Measurements from ENCODE around the gene HIC2. TPM values are rescaled to one million over a fixed set of nuclear protein-coding genes. Genes with fewer than 3 reads are reported as not detected.
"Not testable (repeated sequence)": the region's sequence is repeated elsewhere in the genome, so short reads cannot be mapped to it uniquely, and the experiment has no call there.

Gene HIC2
- total and polyA plus RNA-seq, 8 donors, result 3.4 to 9.1 (median 7.3) TPM

DNA sequence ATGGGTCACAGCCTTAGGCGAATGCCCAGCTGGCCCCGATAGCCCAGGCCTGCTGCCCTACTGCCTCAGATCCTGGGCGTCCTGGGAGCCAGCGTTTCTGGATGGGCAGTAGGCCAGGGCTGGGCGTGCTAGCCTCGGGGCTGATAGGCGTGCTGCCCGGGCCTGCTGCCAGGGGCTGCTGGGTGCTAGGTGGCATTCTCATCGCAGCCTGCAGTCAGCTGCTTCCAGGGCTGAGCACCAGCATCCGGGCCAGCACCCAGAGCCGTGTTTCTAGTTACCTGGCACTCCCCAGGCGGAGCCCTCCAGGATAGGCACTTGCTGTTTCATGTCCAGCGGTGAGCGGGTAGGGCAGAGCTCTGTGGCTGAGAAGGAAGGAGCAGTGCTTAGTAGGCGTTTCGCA, 23.5 kb downstream of the HIC2 start:
- intact Hi-C loops (cut with DNase I); DNase-seq; H3K4me3 ChIP-seq; H3K27ac ChIP-seq; H3K9me3 ChIP-seq; H3K4me1 ChIP-seq; H3K27me3 ChIP-seq: not testable (repeated sequence)
- peak; percentile 63 for ATAC-seq
- peaks cover 0 to 27% of the 10 kb centered on the region in 2 donors for H3K36me3 ChIP-seq

DNA sequence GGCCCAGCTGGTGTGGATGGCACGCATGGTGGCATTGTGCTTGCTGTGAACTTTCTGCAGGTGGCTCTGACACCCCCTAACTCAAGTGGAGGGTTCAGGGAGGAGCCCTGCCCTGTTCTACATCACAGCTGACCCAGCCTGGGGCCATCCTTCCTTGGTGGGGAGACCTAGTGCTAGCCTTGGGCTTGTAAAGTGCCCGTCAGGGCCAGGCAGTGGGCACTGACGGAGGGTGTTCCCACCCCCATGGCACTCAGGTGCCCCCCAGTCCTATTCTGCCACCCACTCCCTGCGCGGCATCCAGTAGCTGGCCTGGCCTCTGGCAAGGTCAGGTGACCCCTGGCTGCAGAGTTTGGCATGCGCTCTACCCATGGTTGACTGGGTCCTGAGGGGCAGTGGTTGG, 24.0 kb downstream of the HIC2 start:
- intact Hi-C loops (cut with DNase I); H3K4me1 ChIP-seq; H3K27ac ChIP-seq; H3K4me3 ChIP-seq; ATAC-seq; H3K27me3 ChIP-seq; H3K9me3 ChIP-seq: not testable (repeated sequence)
- DNase-seq, result peak in 1 of 4 donors; percentile 47
- H3K36me3 ChIP-seq, result peaks cover 0 to 32% of the 10 kb centered on the region in 2 donors

DNA sequence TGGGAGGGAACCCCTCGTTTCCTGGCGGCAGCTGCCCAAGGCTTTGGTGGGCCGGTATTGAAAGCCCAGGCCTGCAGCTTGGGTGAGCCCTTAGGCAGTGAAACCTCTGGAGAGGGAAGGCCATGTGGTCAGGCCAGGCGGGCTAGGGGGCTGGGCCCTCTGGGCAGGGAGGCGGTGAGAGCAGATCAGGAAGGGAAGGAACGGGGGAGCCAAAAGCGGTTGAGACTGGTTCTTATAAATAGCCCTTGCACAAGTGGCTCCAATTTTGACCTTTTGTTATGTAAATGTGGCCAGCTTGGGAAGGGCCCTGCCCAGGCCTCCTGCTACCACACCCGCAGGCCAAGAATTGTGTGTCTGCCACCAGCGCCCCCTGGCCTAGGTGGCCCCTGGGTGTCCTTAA, 25.0 kb downstream of the HIC2 start:
- DNase-seq; H3K9me3 ChIP-seq; H3K4me1 ChIP-seq; H3K27ac ChIP-seq; H3K4me3 ChIP-seq; H3K27me3 ChIP-seq; intact Hi-C loops (cut with DNase I): not testable (repeated sequence)
- peak; percentile 41 for ATAC-seq
- H3K36me3 ChIP-seq, result peaks cover 0 to 41% of the 10 kb centered on the region in 2 donors

DNA sequence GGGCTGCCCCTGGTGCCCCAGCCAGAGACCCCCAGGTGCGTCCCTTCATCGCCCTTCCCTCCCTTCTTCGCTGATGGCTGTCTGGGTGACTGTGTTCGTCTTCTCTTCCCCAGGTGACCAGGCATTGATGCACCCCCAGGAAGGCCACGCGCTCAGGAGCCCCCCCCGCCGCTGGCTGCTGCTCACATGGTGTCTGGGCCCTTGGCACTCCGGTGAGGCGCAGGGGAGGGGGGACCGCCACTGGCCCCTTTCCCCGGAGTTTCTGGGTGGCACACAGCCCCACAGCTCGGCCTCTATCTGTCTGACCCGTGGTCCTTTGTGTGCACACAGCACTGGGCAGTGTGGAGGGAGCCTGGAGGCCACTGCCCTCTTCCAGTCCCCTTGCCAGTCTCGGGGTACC, 25.5 kb downstream of the HIC2 start:
- H3K9me3 ChIP-seq; intact Hi-C loops (cut with DNase I); H3K4me3 ChIP-seq; H3K27me3 ChIP-seq; ATAC-seq; H3K27ac ChIP-seq; H3K4me1 ChIP-seq: not testable (repeated sequence)
- DNase-seq, result peak in 1 of 4 donors; percentile 62
- H3K36me3 ChIP-seq, result peaks cover 0 to 46% of the 10 kb centered on the region in 2 donors

DNA sequence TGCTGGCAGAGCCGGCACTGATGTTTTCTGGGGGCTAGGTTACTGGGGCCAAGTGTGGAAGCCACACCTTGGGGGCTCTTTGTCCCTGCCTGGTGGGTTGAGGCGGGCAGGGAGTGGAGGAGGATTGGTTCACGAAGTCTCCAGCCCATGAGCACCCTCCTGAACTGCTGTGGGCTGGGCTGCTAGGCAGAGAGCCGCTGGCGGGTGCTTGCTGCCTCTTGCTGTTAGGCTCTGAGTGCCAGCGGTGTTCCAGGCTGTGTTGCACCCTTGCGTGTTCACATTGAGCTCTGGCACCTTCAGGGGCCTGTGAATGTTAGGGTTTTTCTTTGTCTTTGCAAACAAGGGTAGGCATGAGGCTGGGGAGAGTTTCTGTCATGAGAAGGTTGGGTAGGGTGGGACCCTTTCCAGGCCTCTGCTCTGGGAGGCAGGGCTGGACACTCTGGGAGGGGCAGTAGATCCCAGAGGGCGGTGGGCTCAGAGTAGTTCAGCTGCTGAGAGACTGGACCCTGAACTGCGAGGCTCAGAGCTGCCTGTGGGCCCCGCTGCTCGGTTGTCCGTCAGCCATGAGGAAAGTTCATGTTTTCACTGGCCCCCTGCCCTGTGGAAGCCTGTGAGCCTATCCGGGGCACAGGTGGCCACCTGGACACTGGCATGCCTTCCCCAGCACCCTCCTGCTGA, 26.0 kb downstream of the HIC2 start:
- H3K27ac ChIP-seq, result no peak overlapping the region
- DNase-seq (peak in 1 of 4 donors; percentile 45), ATAC-seq (no peak)
- H3K4me1 ChIP-seq, result no peaks in the 10 kb centered on the region
- intact Hi-C loops (cut with DNase I), result no loop called here
- no peaks in the 10 kb centered on the region for H3K9me3 ChIP-seq
- H3K4me3 ChIP-seq, result no peak overlapping the region
- TF ChIP-seq, protein P1, sequence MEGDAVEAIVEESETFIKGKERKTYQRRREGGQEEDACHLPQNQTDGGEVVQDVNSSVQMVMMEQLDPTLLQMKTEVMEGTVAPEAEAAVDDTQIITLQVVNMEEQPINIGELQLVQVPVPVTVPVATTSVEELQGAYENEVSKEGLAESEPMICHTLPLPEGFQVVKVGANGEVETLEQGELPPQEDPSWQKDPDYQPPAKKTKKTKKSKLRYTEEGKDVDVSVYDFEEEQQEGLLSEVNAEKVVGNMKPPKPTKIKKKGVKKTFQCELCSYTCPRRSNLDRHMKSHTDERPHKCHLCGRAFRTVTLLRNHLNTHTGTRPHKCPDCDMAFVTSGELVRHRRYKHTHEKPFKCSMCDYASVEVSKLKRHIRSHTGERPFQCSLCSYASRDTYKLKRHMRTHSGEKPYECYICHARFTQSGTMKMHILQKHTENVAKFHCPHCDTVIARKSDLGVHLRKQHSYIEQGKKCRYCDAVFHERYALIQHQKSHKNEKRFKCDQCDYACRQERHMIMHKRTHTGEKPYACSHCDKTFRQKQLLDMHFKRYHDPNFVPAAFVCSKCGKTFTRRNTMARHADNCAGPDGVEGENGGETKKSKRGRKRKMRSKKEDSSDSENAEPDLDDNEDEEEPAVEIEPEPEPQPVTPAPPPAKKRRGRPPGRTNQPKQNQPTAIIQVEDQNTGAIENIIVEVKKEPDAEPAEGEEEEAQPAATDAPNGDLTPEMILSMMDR (IDR thresholded peaks at IDR 0.05), result no peak
- peaks cover 0 to 51% of the 10 kb centered on the region in 2 donors for H3K36me3 ChIP-seq
- no peaks in the 10 kb centered on the region for H3K27me3 ChIP-seq

DNA sequence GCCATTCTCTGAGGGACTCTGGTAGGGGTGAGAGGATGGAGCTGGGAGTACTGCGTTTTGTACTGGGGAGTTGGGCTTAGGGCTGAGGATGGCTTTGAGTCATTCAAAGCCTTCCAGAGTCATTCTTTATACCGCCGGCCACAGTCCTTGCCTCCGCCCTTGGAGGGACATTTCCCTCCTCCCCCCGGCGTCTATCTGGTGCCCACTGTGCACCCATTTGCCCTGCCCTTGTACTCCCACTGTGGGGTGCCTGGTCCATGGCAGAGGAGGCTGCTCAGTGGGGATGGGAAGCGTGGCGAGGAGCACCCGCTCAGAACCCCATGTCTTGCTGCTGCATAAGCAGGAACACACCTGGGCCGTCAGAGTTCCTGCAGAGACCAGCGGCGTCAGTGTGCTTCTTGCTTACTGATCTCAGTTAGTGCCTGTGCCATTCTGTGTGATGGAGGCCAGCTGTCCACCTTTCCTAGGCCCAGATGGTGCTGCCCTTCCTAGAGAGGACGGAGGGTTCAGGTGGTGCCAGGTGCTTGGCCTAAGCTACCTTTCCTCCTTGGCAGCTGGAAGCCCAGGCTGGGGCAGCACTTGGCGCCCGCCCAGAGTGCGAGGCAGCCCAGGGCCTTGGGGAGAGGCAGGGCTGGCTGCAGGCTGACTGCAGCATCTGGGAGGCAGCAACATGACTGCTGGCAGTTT, 26.7 kb downstream of the HIC2 start:
- Histone ChIP-seq H3K4me1 (no peaks in the 10 kb centered on the region), H3K4me3 (no peak overlapping the region), H3K27me3 (no peaks in the 10 kb centered on the region), H3K36me3 (peaks cover 0 to 53% of the 10 kb centered on the region in 2 donors), H3K9me3 (no peaks in the 10 kb centered on the region), H3K27ac (no peak overlapping the region)
- intact Hi-C loops (cut with DNase I), result no loop called here
- ATAC-seq (no peak), DNase-seq (peak in 1 of 4 donors; percentile 45)
- TF ChIP-seq, protein P1 (IDR thresholded peaks at IDR 0.05), result no peak

DNA sequence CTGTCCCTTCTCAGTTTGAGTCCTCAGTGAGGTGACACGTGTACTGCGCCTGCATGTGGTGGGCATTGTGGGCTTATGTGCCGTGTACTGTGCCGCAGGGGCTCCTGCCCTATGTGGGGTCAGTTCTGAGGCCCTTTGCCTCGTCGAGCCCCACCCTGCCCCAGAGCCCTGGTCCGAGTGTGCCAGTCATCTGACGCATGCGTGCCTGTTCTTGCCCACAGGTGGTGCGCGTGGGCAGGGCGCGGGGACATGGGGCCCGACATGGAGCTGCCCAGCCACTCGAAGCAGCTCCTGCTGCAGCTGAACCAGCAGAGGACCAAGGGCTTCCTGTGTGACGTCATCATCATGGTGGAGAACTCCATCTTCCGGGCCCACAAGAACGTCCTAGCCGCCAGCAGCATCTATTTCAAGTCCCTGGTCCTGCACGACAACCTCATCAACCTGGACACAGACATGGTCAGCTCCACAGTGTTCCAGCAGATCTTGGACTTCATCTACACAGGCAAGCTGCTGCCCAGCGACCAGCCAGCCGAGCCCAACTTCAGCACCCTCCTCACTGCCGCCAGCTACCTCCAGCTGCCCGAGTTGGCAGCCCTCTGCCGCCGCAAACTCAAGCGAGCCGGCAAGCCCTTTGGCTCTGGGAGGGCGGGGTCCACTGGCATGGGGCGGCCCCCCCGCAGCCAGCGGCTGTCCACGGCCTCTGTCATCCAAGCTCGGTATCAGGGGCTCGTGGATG, 27.7 kb downstream of the HIC2 start:
- no peaks in the 10 kb centered on the region for H3K4me1 ChIP-seq
- no peak overlapping the region for H3K27ac ChIP-seq
- H3K9me3 ChIP-seq, result no peaks in the 10 kb centered on the region
- no peak overlapping the region for H3K4me3 ChIP-seq
- DNase-seq (peak in 2 of 4 donors; percentile 22 to 63), ATAC-seq (no peak)
- peaks cover 0 to 53% of the 10 kb centered on the region in 2 donors for H3K36me3 ChIP-seq
- TF ChIP-seq, protein P1 (IDR thresholded peaks at IDR 0.05), result no peak
- no peaks in the 10 kb centered on the region for H3K27me3 ChIP-seq
- intact Hi-C loops (cut with DNase I), result no loop called here

All from left lung (tissue), 10 donors.